Endothelial cell (in vitro differentiated cells): ENCODE results near the gene XCL1. TPM values are rescaled to one million over a fixed set of nuclear protein-coding genes. Genes with fewer than 3 reads are reported as not detected.

Source experiments
- DNase-seq: peaks from one replicate; pipeline ENCODE4 v3.0.0; 2021; ENCODE audit warnings: low spot score
- H3K27ac Mint-ChIP-seq: one replicate; pipeline ENCODE4 v1.8.0; 2021; ENCODE audit warnings: mixed read lengths, inconsistent platforms; ENCODE audit not compliant: unreplicated experiment
- H3K27me3 Mint-ChIP-seq: one replicate; pipeline ENCODE4 v1.8.0; 2021; ENCODE audit warnings: mild to moderate bottlenecking, moderate library complexity, mixed read lengths, inconsistent platforms; ENCODE audit not compliant: unreplicated experiment
- H3K36me3 Mint-ChIP-seq: one replicate; pipeline ENCODE4 v1.8.0; 2021; ENCODE audit warnings: mild to moderate bottlenecking, low read depth, mixed read lengths, inconsistent platforms; ENCODE audit not compliant: unreplicated experiment
- H3K4me1 Mint-ChIP-seq: one replicate; pipeline ENCODE4 v1.8.0; 2021; ENCODE audit warnings: mild to moderate bottlenecking, mixed read lengths, inconsistent platforms; ENCODE audit not compliant: unreplicated experiment
- H3K4me3 Mint-ChIP-seq: one replicate; pipeline ENCODE4 v1.8.0; 2021; ENCODE audit warnings: mild to moderate bottlenecking, mixed read lengths, inconsistent platforms; ENCODE audit not compliant: unreplicated experiment
- H3K9me3 Mint-ChIP-seq: one replicate; pipeline ENCODE4 v1.8.0; 2021; ENCODE audit warnings: mixed read lengths, inconsistent platforms; ENCODE audit not compliant: unreplicated experiment
- CTCF ChIP-seq: fragments of 200-600 bp; sonication (generic); IDR thresholded peaks from one replicate; pipeline ENCODE4 v1.5.0; 2021; ENCODE audit warnings: antibody characterized with exemption; ENCODE audit not compliant: unreplicated experiment
- total RNA-seq: library from RNA; stranded (reverse); fragmentation: NEBNext Ultra II Directional; extraction: Animal tissue kit (Norgen Biotek cat#: 25700); gene quantifications from one replicate; pipeline ENCODE4 v1.2.1, GENCODE V29; 2021; ENCODE audit not compliant: unreplicated experiment

XCL1 gene
- total RNA-seq, 1 donor from 2014 or later = not detected

- Mint-ChIP-seq H3K4me3 (no peak overlapping the region), H3K27ac (no peak overlapping the region), H3K27me3 (peaks cover 3% of the 10 kb centered on the region), H3K9me3 (no peaks in the 10 kb centered on the region), H3K36me3 (no peaks in the 10 kb centered on the region), H3K4me1 (no peaks in the 10 kb centered on the region)
- no peak for DNase-seq
- no peak for TF ChIP-seq CTCF
Observed at GRCh38 chr1:168561989-168562388, 14.4 kb upstream of the XCL1 start.

- H3K27me3 Mint-ChIP-seq = peaks cover 5% of the 10 kb centered on the region
- no peak overlapping the region for H3K4me3 Mint-ChIP-seq
- DNase-seq = no peak
- no peak overlapping the region for H3K27ac Mint-ChIP-seq
- H3K9me3 Mint-ChIP-seq = no peaks in the 10 kb centered on the region
- TF ChIP-seq CTCF = no peak
- no peaks in the 10 kb centered on the region for H3K36me3 Mint-ChIP-seq
- H3K4me1 Mint-ChIP-seq = no peaks in the 10 kb centered on the region
Observed at GRCh38 chr1:168565825-168566224, 10.6 kb upstream of the XCL1 start.

- no peaks in the 10 kb centered on the region for H3K36me3 Mint-ChIP-seq
- H3K9me3 Mint-ChIP-seq = no peaks in the 10 kb centered on the region
- no peak for TF ChIP-seq CTCF
- H3K4me3 Mint-ChIP-seq = no peak overlapping the region
- peaks cover 3% of the 10 kb centered on the region for H3K27me3 Mint-ChIP-seq
- DNase-seq = no peak
- H3K27ac Mint-ChIP-seq = no peak overlapping the region
- no peaks in the 10 kb centered on the region for H3K4me1 Mint-ChIP-seq
Observed at GRCh38 chr1:168567007-168567406, 9.4 kb upstream of the XCL1 start.

- DNase-seq = no peak
- Mint-ChIP-seq H3K4me1 (no peaks in the 10 kb centered on the region), H3K27me3 (peaks cover 2% of the 10 kb centered on the region), H3K36me3 (no peaks in the 10 kb centered on the region), H3K27ac (no peak overlapping the region), H3K9me3 (no peaks in the 10 kb centered on the region), H3K4me3 (no peak overlapping the region)
- TF ChIP-seq CTCF = no peak
Observed at GRCh38 chr1:168567568-168567967, 8.8 kb upstream of the XCL1 start.

GRCh38 chr1:168568346-168568745 lies 8.1 kb upstream of the XCL1 start:
- Mint-ChIP-seq H3K9me3 (no peaks in the 10 kb centered on the region), H3K4me1 (no peaks in the 10 kb centered on the region), H3K27me3 (peaks cover 2% of the 10 kb centered on the region), H3K27ac (no peak overlapping the region), H3K4me3 (no peak overlapping the region), H3K36me3 (no peaks in the 10 kb centered on the region)
- no peak for TF ChIP-seq CTCF
- no peak for DNase-seq
